GM21526 (cell line): Measurements from ENCODE around the gene IL1R2.

Experiments
- ATAC-seq: cut with Tn5 transposase; IDR thresholded peaks from one replicate; pipeline ENCODE4 v1.9.1; 2021; ENCODE audit warnings: moderate library complexity; ENCODE audit not compliant: unreplicated experiment, low FRiP score

IL1R2 gene

GRCh38 chr2:102075479-102075878 is 83.7 kb downstream of the IL1R2 start:
- no peak for ATAC-seq

- ATAC-seq = no peak
Measured at GRCh38 chr2:102076512-102076911, 84.8 kb downstream of the IL1R2 start.
